Occipital lobe (tissue), 2 donors: ENCODE results near the gene GPR83. TPM values are rescaled to one million over a fixed set of nuclear protein-coding genes. Genes with fewer than 3 reads are reported as not detected.
"Not testable (repeated sequence)": the region's sequence is repeated elsewhere in the genome, so short reads cannot be mapped to it uniquely, and the experiment has no call there.

Source experiments
- DNase-seq: peaks from one replicate; lab custom pipeline; 2025; lab: John Stamatoyannopoulos, UW
- total RNA-seq: library from RNA; depleted of rRNA; stranded (reverse); fragments of >200 nt; gene quantifications from one replicate; pipeline ENCODE4 v1.2.3, GENCODE V29; 2014

The GPR83 gene
- total RNA-seq, 1 donor from 2014 or later = 1.6 TPM

- not testable (repeated sequence) for DNase-seq
These were observed 30.6 kb downstream of the GPR83 start for GRCh38 chr11:94370576-94370975.

DNA sequence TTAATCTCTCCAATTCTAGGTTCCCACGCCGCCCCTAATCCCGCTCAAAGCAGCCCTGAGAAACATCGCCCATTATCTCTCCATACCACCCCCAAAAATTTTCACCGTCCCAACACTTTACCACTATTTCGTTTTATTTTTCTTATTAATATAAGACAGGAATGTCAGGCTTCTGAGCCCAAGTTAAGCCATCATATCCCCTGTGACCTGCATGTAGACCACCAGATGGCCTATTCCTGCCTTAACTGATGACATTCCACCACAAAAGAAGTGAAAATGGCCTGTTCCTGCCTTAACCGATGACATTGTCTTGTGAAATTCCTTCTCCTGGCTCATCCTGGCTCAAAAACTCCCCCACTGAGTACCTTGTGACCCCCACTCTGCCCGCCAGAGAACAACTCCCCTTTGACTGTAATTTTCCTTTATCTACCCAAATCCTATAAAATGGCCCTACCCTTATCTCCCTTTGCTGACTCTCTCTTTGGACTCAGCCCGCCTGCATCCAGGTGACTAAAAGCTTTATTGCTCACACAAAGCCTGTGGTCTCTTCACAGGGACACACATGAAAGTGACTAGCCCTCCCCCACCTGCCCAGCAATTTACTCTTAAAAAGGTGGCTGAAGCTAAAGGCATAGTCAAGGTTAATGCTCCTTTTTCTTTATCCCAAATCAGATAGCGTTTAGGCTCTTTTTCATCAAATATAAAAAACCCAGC lies 50.2 kb downstream of the GPR83 start:
- not testable (repeated sequence) for DNase-seq

- not testable (repeated sequence) for DNase-seq
These were observed 54.9 kb downstream of the GPR83 start for GRCh38 chr11:94346311-94346710.

GRCh38 chr11:94343495-94343894 lies 57.7 kb downstream of the GPR83 start:
- no peak for DNase-seq

DNA sequence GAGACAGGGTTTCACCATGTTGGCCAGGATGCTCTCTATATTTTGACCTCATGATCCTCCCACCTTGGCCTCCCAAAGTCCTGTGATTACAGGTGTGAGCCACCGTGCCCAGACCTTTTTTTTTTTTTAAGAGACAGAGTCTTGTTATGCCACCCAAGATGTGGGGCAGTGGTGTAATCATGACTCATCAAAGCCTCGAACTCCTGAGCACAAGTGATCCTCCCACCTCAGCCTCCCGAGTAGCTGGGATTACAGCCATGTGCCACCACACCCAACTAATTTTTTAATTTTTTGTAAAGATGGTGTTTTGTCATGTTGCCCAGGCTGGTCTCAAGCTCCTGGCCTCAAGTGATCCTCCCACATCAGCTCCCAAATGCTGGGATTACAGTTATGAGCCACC lies 59.0 kb downstream of the GPR83 start:
- no peak for DNase-seq

DNA sequence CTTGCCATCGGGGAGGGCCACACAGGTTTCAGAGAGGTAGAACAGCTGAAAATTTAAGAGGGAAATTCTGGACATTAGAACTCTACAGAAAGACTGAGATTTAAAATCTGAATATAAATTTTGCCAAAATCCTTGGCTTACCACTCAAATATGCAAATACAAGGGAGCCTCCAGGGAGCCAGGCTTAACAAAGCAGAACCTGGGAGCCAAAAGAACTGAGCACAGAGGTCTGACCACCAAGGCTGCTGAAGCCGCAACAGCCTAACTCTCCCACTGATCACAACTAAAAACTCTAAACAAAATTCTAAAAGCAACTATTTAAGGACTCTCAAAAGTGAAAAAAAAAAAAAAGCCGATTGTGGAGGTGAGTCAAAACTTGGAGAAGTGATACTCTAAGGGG lies 62.6 kb downstream of the GPR83 start:
- no peak for DNase-seq

DNA sequence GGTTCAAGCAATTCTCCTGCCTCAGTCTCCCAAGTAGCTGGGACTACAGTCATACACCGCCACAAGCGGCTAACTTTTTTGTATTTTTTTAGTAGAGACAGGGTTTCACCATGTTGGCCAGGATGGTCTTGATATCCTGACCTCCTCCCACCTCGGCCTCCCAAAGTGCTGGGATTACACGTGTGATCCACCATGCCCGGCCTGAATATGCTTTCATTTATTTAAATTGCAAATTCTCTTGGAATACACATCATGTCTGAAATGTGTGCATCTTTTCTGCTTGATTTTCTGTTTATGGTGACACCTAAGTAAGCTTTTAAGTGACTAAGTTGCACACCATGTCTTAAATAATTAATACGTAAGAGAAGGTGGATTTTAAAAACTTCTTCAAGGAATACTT lies 65.2 kb downstream of the GPR83 start:
- no peak for DNase-seq

DNA sequence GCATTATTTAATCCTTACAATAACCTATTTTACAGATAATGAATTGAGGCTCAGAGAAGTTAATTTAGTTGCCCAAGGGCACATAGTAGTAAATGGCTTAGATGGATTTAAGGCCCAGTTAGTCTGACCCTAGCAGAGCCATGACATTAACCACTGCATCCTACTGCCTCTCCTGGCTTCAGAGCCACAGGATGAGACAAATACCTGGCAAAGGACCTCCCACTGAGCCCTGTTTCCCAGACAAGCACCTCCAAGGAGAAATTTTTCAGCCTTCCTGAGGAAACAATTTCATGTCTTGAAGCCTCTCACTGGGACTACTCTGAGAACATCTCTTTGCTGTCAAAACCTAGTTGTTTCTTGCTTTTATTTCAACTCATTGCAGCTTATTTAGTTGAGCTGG lies 68.4 kb downstream of the GPR83 start:
- no peak for DNase-seq

DNA sequence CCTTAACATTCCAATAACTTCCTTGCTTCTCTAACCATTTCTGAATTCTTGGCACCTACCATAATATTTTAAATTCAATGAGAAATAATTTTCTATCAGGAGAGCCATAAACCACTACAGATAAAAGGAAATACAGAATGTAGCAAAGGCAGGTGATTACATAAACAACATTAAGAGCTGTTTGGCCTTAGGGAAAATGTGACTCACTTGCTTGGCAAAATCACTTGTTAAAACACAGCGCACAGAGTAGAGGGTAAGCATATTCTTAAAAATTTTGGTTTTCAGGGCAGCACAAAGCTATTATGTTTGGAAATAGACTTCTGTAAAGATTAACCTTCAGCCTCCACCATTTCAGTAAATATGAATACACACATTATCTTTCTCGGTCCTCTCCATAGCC lies 70.4 kb downstream of the GPR83 start:
- DNase-seq = no peak

- DNase-seq = no peak
These were observed 71.7 kb downstream of the GPR83 start for GRCh38 chr11:94329501-94329900.

DNA sequence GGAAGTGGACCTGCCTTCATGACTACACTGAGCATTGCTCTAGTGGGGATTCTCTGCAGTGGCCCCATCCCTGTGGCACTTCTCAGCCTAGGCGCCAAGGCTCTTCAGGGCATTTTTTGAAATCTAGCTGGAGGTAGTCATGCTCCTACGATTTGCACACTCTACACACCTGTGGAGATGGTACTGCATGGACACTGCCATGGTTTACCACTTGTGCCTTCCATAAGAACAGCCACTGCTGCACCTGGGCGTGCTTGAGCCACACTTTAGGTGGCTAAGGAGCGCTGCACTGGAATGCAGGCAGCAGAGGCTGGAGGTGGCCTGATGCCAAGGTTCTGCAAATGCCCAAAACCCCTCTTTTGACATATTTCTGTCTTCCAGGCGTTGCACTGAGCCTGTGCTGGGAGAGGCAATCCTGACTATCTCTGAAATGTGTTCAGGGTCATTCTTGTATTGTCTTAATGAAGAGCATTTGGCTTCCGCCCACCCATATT lies 72.6 kb downstream of the GPR83 start:
- DNase-seq = no peak

Other genes with a start within 250 kb of the GPR83 start
- not detected for gene IZUMO1R, start 96.8 kb downstream of the GPR83 start, total RNA-seq
- gene MRE11, start 92.4 kb upstream of the GPR83 start, total RNA-seq = 17.6 TPM
- gene ANKRD49, start 92.6 kb upstream of the GPR83 start, total RNA-seq = 21.8 TPM
- not detected for gene C11orf97, start 111.0 kb upstream of the GPR83 start, total RNA-seq
- gene FUT4, start 142.5 kb upstream of the GPR83 start, total RNA-seq = 9.2 TPM
- 5.8 TPM for gene PIWIL4, start 165.9 kb upstream of the GPR83 start, total RNA-seq